Right lobe of liver (tissue), 4 donors: ENCODE measurements around the gene MOB1B.

Experiments
- POLR2A ChIP-seq: fragments of 450-650 bp; IDR thresholded peaks from one replicate; pipeline ENCODE4 v1.6.1; 2017; ENCODE audit warnings: antibody characterized with exemption, mild to moderate bottlenecking
- TF ChIP-seq, protein P1 (sequence below), 4 donors: fragments of 200-600 bp in 3 of 4; fragments of 450-650 bp in 1 of 4; IDR thresholded peaks; one replicate each; pipeline versions ENCODE4 v1.5.1 to v1.8.0; 2016 to 2022; ENCODE audit warnings: antibody characterized with exemption in 4 of 4, mild to moderate bottlenecking in 2 of 4
- donor health status: DM: no; HTN: no; CAD: no.
- donor health status: DM: no; HTN: no; CAD: no.
- donor health status: DM: no; HTN: yes; CAD: no.

DNA sequence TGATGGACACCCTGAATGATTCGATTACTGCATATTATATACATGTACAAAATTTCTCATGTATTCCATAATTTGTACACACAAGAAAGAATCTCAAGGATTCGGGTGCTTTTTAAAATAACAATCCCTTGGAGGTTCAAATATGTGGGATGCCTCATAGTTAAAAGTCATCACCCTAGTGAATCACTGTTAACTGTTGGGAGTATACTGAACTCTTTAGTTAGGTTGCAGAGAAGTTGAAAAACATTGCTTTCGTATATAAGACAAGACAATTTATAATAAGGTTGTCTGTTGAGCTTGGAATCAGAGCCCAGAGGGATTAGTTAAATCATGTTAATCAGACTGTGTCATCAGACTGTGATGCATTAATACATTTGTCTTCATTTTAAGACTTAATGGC is 106.9 kb downstream of the MOB1B start:
- TF ChIP-seq, protein P1, sequence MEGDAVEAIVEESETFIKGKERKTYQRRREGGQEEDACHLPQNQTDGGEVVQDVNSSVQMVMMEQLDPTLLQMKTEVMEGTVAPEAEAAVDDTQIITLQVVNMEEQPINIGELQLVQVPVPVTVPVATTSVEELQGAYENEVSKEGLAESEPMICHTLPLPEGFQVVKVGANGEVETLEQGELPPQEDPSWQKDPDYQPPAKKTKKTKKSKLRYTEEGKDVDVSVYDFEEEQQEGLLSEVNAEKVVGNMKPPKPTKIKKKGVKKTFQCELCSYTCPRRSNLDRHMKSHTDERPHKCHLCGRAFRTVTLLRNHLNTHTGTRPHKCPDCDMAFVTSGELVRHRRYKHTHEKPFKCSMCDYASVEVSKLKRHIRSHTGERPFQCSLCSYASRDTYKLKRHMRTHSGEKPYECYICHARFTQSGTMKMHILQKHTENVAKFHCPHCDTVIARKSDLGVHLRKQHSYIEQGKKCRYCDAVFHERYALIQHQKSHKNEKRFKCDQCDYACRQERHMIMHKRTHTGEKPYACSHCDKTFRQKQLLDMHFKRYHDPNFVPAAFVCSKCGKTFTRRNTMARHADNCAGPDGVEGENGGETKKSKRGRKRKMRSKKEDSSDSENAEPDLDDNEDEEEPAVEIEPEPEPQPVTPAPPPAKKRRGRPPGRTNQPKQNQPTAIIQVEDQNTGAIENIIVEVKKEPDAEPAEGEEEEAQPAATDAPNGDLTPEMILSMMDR (IDR thresholded peaks at IDR 0.05), result no peak
- no peak for TF ChIP-seq POLR2A
